Brain microvascular endothelial cell (primary cell): ENCODE measurements around the gene CADPS.

Experiments used
- DNase-seq: peaks from one replicate; pipeline ENCODE4 v3.0.0-alpha.2; 2020
- H3K27ac ChIP-seq: fragments of 250-450 bp; sonication (Bioruptor Pico); 2 replicates; pipeline ENCODE4 v1.5.1; 2020; ENCODE audit warnings: mild to moderate bottlenecking, moderate library complexity
- H3K27me3 ChIP-seq: fragments of 250-450 bp; sonication (Bioruptor Pico); replicated peaks from 2 replicates; pipeline ENCODE4 v1.5.1; 2020; ENCODE audit warnings: mild to moderate bottlenecking
- H3K36me3 ChIP-seq: fragments of 250-450 bp; sonication (Bioruptor Pico); replicated peaks from 2 replicates; pipeline ENCODE4 v1.5.1; 2020; ENCODE audit warnings: mild to moderate bottlenecking
- H3K4me3 ChIP-seq: 2 replicates; pipeline ENCODE4 v1.5.1; 2011; ENCODE audit warnings: low read depth, mild to moderate bottlenecking, control low read depth, low read length, moderate library complexity
- CTCF ChIP-seq: IDR thresholded peaks from 2 replicates; pipeline ENCODE4 v1.5.1; 2011; ENCODE audit warnings: low read depth, mild to moderate bottlenecking, moderate library complexity, low read length, control low read depth, inconsistent platforms; ENCODE audit errors: missing control alignments
- in situ Hi-C: cut with HindIII; loops from 2 replicates; pipeline ENCODE4 v1.10.0; 2017; ENCODE audit warnings: low sequenced_read_pairs, low pct_ligation_motif_present

Gene CADPS

GRCh38 chr3:62502315-62503300 is 372.6 kb downstream of the CADPS start:
- no peak for TF ChIP-seq CTCF
- no peaks in the 10 kb centered on the region for H3K27me3 ChIP-seq
- no peaks in the 10 kb centered on the region for H3K36me3 ChIP-seq
- in situ Hi-C loops = no loop called here
- no peak overlapping the region for H3K4me3 ChIP-seq
- H3K27ac ChIP-seq = no peak overlapping the region
- DNase-seq = no peak

- in situ Hi-C loops = no loop called here
- Histone ChIP-seq H3K27me3 (no peaks in the 10 kb centered on the region), H3K27ac (no peak overlapping the region), H3K4me3 (no peak overlapping the region), H3K36me3 (no peaks in the 10 kb centered on the region)
- DNase-seq = no peak
- no peak for TF ChIP-seq CTCF
Measured at GRCh38 chr3:62501289-62501668, 373.9 kb downstream of the CADPS start.

GRCh38 chr3:62500556-62501288 is 374.5 kb downstream of the CADPS start:
- no peak overlapping the region for H3K4me3 ChIP-seq
- TF ChIP-seq CTCF = no peak
- no peak for DNase-seq
- in situ Hi-C loops = no loop called here
- H3K27me3 ChIP-seq = no peaks in the 10 kb centered on the region
- H3K36me3 ChIP-seq = no peaks in the 10 kb centered on the region
- no peak overlapping the region for H3K27ac ChIP-seq

- no peak overlapping the region for H3K4me3 ChIP-seq
- H3K36me3 ChIP-seq = no peaks in the 10 kb centered on the region
- in situ Hi-C loops = no loop called here
- DNase-seq = no peak
- no peaks in the 10 kb centered on the region for H3K27me3 ChIP-seq
- TF ChIP-seq CTCF = no peak
- H3K27ac ChIP-seq = no peak overlapping the region
Measured at GRCh38 chr3:62497156-62497555, 378.1 kb downstream of the CADPS start.

GRCh38 chr3:62496503-62496902 is 378.7 kb downstream of the CADPS start:
- in situ Hi-C loops = no loop called here

More at GRCh38 chr3:62496503-62496902, 378.7 kb downstream of the CADPS start:
- DNase-seq = no peak
- no peak for TF ChIP-seq CTCF
- H3K36me3 ChIP-seq = no peaks in the 10 kb centered on the region
- no peak overlapping the region for H3K4me3 ChIP-seq
- no peak overlapping the region for H3K27ac ChIP-seq
- no peaks in the 10 kb centered on the region for H3K27me3 ChIP-seq
